GM21381 (cell line): ENCODE measurements around the gene SLC35A4.
"Not testable (repeated sequence)": the region's sequence is repeated elsewhere in the genome, so short reads cannot be mapped to it uniquely, and the experiment has no call there.

Experiments
- ATAC-seq: cut with Tn5 transposase; IDR thresholded peaks from one replicate; pipeline ENCODE4 v1.9.1; 2021; ENCODE audit warnings: mild to moderate bottlenecking, moderate library complexity; ENCODE audit not compliant: unreplicated experiment

SLC35A4 gene

GRCh38 chr5:140557965-140558364, 6.7 kb upstream of the SLC35A4 start:
- ATAC-seq, result no peak

DNA sequence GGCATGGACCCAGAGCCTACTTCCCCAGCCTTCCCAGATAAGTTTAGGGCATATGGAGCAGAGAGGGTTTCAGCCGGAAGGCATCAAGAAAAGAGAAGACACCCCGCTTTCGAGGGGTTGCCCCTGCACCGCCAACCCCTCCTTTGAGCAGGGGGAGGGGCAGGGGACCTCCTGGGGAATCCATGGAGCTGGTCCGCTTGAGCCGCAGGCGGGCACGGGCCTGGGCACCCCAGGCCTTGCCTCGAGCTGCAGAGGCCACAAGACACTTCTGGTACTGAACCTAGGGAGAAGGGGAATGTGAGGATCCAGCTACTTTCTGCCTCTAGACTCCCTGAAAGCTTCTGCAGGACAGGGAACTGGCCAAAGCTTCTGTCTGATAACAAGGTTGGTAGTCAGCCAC, 6.1 kb upstream of the SLC35A4 start:
- no peak for ATAC-seq

- no peak for ATAC-seq
Measured at GRCh38 chr5:140560227-140560626, 4.4 kb upstream of the SLC35A4 start.

DNA sequence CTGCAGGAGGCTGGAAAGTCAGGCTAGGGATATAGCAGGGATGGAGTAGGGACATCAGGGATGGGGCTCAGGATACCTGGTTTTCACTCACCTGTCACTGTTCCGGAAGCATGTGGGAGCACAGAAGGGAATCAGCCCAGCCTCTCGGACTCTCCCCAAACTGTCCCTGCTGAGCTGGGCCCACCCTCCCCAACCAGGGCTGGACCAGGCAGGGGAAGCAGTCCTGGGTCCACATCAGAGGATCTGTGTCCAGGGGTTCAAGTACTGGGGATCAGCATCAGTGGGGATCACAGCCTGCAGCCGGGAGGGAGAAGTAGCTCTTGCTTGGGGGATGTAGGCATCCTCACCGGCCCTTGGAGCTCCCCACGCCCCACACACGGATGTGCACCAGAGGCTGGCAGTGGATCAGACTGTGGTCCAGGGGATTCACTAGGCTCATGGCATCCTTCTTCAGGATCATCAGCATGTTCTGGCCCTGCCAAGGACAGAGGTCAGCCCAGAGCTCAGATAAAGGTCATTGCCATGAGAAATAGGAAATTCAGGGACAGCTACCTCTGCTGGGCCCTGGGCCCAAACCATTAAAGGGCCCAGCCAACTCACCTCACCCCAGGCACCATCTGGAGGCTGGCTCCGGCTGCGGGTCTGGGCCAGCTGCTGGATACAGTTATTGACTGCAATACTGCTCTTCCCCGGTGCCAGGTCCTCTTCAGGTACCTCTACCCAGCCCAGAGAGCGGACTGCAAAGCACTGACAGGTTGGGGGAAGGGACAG, 2.7 kb upstream of the SLC35A4 start:
- ATAC-seq, result no peak

- no peak for ATAC-seq
Measured at GRCh38 chr5:140563596-140563995, 1.0 kb upstream of the SLC35A4 start.

GRCh38 chr5:140565024-140565779, 574 bp downstream of the SLC35A4 start:
- ATAC-seq, result no peak

DNA sequence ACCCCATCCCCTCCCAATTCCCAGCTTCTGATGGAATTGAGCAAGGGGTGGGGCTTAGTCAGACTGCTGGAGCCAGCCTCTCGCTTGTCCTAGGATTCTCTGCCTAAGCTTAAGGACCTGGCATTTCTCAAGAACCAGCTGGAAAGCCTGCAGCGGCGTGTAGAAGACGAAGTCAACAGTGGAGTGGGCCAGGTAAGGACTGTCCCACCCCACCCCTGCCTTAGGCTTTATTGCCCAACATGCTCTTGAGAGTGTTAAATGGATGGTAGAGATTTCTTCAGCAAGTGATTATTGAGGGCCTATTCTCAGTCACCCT, 1.1 kb downstream of the SLC35A4 start:
- no peak for ATAC-seq

DNA sequence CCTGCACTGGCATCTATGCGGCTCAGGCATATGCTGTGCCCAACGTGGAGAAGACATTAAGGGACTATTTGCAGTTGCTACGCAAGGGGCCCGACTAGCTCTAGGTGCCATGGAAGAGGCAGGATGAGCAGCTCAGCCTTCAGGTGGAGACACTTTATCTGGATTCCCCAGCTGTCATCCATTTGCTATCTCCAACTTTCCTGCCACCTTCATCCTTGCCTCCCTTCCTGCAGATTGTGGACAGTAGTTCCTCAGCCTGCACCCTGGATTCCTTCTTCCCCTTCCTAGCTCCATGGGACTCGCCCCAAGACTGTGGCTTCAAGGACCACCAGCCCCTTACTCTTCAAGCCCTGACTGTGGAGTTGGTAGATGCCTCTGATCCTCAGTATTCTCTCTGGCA, 2.0 kb downstream of the SLC35A4 start:
- ATAC-seq, result no peak

- no peak for ATAC-seq
Measured at GRCh38 chr5:140567136-140567818, 2.6 kb downstream of the SLC35A4 start.

GRCh38 chr5:140567871-140568270, 3.2 kb downstream of the SLC35A4 start:
- ATAC-seq, result no peak

DNA sequence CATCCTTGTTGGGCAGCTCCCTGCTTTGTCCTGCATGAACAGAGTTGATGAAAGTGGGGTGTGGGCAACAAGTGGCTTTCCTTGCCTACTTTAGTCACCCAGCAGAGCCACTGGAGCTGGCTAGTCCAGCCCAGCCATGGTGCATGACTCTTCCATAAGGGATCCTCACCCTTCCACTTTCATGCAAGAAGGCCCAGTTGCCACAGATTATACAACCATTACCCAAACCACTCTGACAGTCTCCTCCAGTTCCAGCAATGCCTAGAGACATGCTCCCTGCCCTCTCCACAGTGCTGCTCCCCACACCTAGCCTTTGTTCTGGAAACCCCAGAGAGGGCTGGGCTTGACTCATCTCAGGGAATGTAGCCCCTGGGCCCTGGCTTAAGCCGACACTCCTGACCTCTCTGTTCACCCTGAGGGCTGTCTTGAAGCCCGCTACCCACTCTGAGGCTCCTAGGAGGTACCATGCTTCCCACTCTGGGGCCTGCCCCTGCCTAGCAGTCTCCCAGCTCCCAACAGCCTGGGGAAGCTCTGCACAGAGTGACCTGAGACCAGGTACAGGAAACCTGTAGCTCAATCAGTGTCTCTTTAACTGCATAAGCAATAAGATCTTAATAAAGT, 3.9 kb downstream of the SLC35A4 start:
- ATAC-seq, result no peak

- ATAC-seq, result peak; percentile 21
Measured at GRCh38 chr5:140569197-140569596, 4.6 kb downstream of the SLC35A4 start.

GRCh38 chr5:140570058-140570457, 5.4 kb downstream of the SLC35A4 start:
- no peak for ATAC-seq

DNA sequence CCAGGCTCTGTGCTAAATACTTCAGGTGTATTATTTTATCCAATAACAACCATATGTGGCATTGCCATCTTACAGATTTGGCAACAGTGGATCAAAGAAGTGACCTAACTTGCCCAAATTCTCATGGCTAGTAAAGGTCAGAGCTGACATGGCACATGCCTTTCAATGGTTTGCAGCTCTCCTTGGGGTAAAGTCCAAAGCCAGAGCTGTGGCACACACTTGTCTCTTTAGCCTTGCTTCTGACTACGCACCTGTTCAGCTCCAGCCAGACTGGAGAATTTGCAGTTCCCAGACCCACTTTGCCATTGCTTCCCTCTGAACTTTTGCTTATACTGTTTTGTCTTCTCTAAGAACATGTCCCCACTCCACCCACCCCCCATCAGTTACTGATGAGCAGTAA, 5.9 kb downstream of the SLC35A4 start:
- no peak for ATAC-seq

GRCh38 chr5:140571105-140571504, 6.5 kb downstream of the SLC35A4 start:
- no peak for ATAC-seq

DNA sequence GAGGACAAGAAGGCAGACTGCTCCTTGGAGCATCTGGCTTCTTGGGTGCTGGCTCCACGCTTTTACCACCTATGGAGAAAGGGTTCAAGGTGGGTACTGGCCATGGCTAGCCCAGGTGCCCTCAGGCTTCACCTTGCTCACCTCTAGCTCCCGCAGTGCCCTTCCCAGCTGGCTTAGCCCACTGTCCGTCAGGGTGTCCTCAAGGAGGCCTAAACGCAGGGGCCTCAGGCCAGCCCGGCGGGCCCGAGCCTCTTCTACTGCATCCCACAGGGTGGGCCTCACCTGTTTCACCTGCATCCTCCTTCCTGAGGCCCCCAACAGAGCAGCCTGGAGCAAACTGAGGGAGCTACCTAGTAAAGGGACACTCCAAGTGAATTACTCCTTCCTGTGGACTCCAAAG, 9.1 kb downstream of the SLC35A4 start:
- ATAC-seq, result no peak

DNA sequence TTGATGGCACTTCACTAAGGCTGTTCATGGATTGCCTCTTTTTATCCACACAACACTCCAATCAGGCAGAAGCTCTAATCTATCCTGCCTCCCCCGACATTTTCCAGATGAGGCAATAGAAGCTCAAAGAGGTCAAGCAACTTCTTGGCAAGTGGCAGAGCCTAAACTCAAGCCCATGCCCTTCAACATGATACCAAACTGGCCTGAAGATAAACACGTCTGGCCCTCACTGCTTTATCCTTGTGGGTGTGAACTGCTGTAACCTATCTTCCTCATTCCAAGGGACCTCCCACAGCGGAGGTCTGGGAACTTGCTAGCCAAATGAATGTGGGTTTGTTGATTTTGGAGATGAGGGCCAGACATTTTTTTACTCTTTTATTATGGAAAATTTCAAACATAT, 9.5 kb downstream of the SLC35A4 start:
- no peak for ATAC-seq

GRCh38 chr5:140575309-140575708, 10.7 kb downstream of the SLC35A4 start:
- no peak for ATAC-seq

DNA sequence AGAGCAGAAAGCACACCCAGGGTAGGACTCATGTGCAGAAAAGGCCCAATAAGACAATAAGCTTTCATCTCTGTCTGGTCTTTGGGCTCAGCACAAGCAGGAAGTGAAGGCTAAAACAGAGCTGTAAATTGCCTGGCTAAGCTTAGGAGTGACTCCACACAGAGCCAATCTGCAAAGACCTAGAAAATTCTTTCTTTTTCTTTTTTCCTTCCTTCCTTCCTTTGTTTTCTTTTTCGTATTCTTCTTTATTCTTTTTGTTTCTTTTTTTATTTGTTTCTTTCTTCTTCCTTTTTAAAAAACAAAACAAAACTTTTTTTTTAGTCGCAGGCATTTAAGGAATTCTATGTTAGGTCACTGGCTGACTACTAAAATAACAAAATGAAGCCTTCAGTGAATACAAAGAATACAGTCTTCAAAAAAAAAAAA, 12.2 kb downstream of the SLC35A4 start:
- ATAC-seq, result no peak

DNA sequence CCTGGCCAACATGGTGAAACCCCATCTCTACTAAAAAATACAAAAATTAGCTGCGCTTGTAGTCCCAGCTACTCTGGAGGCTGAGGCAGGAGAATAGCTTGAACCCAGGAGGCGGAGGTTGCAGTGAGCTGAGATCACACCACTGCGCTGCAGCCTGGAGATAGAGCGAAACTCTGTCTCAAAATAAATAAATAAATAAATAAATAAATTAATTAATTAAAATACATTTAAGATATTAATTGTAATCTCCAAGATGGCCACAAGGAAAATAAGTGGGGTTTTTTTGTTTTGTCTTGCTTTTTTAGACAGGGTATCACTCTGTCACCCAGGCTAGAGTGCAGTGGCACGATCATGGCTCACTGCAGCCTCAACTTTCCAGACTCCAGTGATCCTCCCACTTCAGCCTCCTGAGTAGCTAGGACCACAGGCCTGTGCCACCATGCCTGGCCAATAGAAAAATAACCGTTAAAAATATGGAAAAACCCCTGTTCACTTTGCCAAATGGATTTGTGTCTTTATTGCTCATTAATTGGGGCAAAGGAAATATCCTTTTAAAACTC, 14.6 kb downstream of the SLC35A4 start:
- ATAC-seq, result not testable (repeated sequence)

DNA sequence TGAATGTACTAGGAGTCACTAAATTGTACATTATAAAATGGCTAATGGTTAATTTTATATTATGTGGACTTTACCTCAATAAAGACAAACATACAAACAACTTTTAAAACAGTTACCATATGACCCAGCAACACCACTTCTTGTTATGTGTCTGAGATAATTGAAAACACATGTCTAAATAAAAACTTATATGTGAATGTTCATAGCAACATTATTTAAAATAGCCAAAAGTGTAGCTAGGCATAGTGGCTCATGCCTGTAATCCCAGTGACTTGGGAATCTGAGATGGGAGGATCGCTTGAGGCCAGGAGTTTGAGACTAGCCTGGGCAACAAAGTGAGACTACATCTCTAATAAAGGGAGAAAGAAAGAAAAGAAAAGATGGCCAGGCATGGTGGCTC, 22.9 kb downstream of the SLC35A4 start:
- no peak for ATAC-seq
